NCI-H2081 treated with DMSO at 0.1 percent for 48 hours (cell line): ENCODE data around the gene IGFALS.
A peak's percentile ranks its signal among the peaks of the same experiment; 100 is the strongest.
"Not testable (repeated sequence)": the region's sequence is repeated elsewhere in the genome, so short reads cannot be mapped to it uniquely, and the experiment has no call there.

Source experiments
- DNase-seq: peaks from one replicate; lab custom pipeline; 2025; lab: John Stamatoyannopoulos, UW

The IGFALS gene

GRCh38 chr16:1818204-1818872, 24.8 kb upstream of the IGFALS start:
- no peak for DNase-seq

GRCh38 chr16:1817716-1818115, 24.2 kb upstream of the IGFALS start:
- DNase-seq: no peak

GRCh38 chr16:1817276-1817589, 23.7 kb upstream of the IGFALS start:
- DNase-seq: no peak

GRCh38 chr16:1816396-1817275, 23.1 kb upstream of the IGFALS start:
- DNase-seq: no peak

- DNase-seq: no peak
Observed at GRCh38 chr16:1815461-1815860, 22.0 kb upstream of the IGFALS start.

- peak; percentile 17 for DNase-seq
Observed at GRCh38 chr16:1812732-1813163, 19.2 kb upstream of the IGFALS start.

- no peak for DNase-seq
Observed at GRCh38 chr16:1810536-1810935, 17.0 kb upstream of the IGFALS start.

GRCh38 chr16:1810106-1810505, 16.6 kb upstream of the IGFALS start:
- DNase-seq: no peak

GRCh38 chr16:1809281-1809801, 15.8 kb upstream of the IGFALS start:
- DNase-seq: no peak

- DNase-seq: no peak
Observed at GRCh38 chr16:1808691-1809090, 15.2 kb upstream of the IGFALS start.

- DNase-seq: no peak
Observed at GRCh38 chr16:1807626-1808025, 14.1 kb upstream of the IGFALS start.

GRCh38 chr16:1800701-1801100, 7.2 kb upstream of the IGFALS start:
- DNase-seq: no peak

- DNase-seq: not testable (repeated sequence)
Observed at GRCh38 chr16:1799263-1799662, 5.8 kb upstream of the IGFALS start.

- DNase-seq: no peak
Observed at GRCh38 chr16:1794908-1795666, 1.6 kb upstream of the IGFALS start.

- no peak for DNase-seq
Observed at GRCh38 chr16:1794221-1794871, 841 bp upstream of the IGFALS start.

GRCh38 chr16:1792836-1793577, 498 bp downstream of the IGFALS start:
- no peak for DNase-seq

- DNase-seq: no peak
Observed at GRCh38 chr16:1791943-1792812, 1.3 kb downstream of the IGFALS start.

- no peak for DNase-seq
Observed at GRCh38 chr16:1791256-1791942, 2.1 kb downstream of the IGFALS start.

- no peak for DNase-seq
Observed at GRCh38 chr16:1790611-1791255, 2.8 kb downstream of the IGFALS start.
